Measurements from ENCODE around the gene FCHSD1. TPM values are rescaled to one million over a fixed set of nuclear protein-coding genes. Genes with fewer than 3 reads are reported as not detected.

FCHSD1 gene
- total and polyA plus RNA-seq, 10 of the 15 experiments (the other 5 are each of a cell fraction or from before 2014, with no cell fraction given): 0.97 to 22.8 (median 10.7) TPM

DNA sequence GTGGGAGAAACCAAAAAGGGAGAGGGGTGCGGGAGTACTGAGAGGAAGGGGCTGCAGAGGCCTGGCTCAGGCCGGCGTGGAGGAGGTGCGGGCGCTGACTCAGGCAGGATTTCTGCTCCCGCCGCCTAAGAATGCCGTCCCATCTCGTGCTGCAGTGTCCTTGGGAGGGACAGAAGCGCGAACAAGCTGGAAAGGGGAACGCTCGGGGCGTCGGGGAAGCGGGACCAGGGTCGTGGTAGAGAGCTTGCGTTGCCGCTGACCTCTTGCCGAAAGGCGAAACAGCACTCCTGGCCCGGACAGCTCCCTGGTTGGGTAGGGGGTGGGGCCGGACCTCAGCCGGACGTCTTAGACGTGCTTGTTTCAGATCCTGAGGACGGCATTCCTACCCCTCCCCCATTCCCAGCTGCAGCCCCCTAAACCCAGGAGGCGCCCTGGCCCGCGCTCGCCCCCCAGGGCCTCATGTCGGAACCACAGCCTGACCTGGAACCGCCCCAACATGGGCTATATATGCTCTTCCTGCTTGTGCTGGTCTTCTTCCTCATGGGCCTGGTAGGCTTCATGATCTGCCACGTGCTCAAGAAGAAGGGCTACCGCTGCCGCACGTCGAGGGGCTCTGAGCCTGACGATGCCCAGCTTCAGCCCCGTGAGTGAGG, 13.3 kb downstream of the FCHSD1 start (continued):
- TF ChIP-seq MEF2A (IDR thresholded peaks at IDR 0.05; ENCODE audit: insufficient read depth, low read depth, low read length) (no peak), WRNIP1 (IDR thresholded peaks at IDR 0.05; ENCODE audit: borderline replicate concordance, low read depth, low read length) (no peak), CTCF (IDR thresholded peaks at IDR 0.05 in 2 of 3, conservative IDR thresholded peaks at IDR 0.05 in 1 of 3; ENCODE audit: control insufficient read depth in 2 of 3, extremely low read depth in 1 of 3, insufficient read depth in 1 of 3, low read depth in 3 of 3, low read length in 3 of 3) (peak; percentile 45 to 64 (median 57)), RCOR1 (conservative IDR thresholded peaks at IDR 0.05; ENCODE audit: low read depth, low read length) (no peak), CBX3 (IDR thresholded peaks at IDR 0.05; ENCODE audit: borderline replicate concordance, low read depth) (no peak), NR2F1 (conservative IDR thresholded peaks at IDR 0.05) (peak; percentile 38; the same call in 1 of the 2 replicates), SKIL (IDR thresholded peaks at IDR 0.05; ENCODE audit: low read depth, poor library complexity, severe bottlenecking) (no peak), MLLT1 (IDR thresholded peaks at IDR 0.05) (no peak), ZBTB40 (IDR thresholded peaks at IDR 0.05; ENCODE audit: borderline replicate concordance) (no peak), SMAD1 (IDR thresholded peaks at IDR 0.05; ENCODE audit: low read depth, partially characterized antibody) (no peak), PBX3 (IDR thresholded peaks at IDR 0.05; ENCODE audit: insufficient replicate concordance, low read depth, low read length) (no peak)
- TF ChIP-seq, protein P1, sequence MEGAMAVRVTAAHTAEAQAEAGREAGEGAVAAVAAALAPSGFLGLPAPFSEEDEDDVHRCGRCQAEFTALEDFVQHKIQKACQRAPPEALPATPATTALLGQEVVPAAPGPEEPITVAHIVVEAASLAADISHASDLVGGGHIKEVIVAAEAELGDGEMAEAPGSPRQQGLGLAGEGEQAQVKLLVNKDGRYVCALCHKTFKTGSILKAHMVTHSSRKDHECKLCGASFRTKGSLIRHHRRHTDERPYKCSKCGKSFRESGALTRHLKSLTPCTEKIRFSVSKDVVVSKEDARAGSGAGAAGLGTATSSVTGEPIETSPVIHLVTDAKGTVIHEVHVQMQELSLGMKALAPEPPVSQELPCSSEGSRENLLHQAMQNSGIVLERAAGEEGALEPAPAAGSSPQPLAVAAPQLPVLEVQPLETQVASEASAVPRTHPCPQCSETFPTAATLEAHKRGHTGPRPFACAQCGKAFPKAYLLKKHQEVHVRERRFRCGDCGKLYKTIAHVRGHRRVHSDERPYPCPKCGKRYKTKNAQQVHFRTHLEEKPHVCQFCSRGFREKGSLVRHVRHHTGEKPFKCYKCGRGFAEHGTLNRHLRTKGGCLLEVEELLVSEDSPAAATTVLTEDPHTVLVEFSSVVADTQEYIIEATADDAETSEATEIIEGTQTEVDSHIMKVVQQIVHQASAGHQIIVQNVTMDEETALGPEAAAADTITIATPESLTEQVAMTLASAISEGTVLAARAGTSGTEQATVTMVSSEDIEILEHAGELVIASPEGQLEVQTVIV (IDR thresholded peaks at IDR 0.05; ENCODE audit: borderline replicate concordance, partially characterized antibody): no peak
